ENCODE measurements around the gene PREX1.

- TF ChIP-seq CTCF (conservative IDR thresholded peaks at IDR 0.05): no peak
- no peak for TF ChIP-seq EZH2 (IDR thresholded peaks at IDR 0.05; ENCODE audit: low read depth)
Measured at GRCh38 chr20:48705240-48706115, 122.3 kb downstream of the PREX1 start.

All from PC-9 (cell line).